IPS-20b (cell line): Measurements from ENCODE around the gene FAM170B.
A peak's percentile ranks its signal among the peaks of the same experiment; 100 is the strongest.

Source experiments
- H3K27ac ChIP-seq: one replicate; pipeline ENCODE4 v1.5.1; 2013; ENCODE audit warnings: low read length
- H3K27me3 ChIP-seq: 2 replicates; pipeline ENCODE4 v1.6.1; 2013; ENCODE audit warnings: mild to moderate bottlenecking, low read length, inconsistent platforms; ENCODE audit not compliant: insufficient read depth
- H3K36me3 ChIP-seq: 2 replicates; pipeline ENCODE4 v1.6.1; 2013; ENCODE audit warnings: low read depth, mild to moderate bottlenecking, inconsistent platforms, low read length, moderate library complexity; ENCODE audit not compliant: insufficient read depth
- H3K4me1 ChIP-seq: 2 replicates; pipeline ENCODE4 v1.6.1; 2013; ENCODE audit warnings: mild to moderate bottlenecking, control low read depth, inconsistent platforms, low read length, moderate library complexity; ENCODE audit not compliant: insufficient read depth
- H3K4me3 ChIP-seq: 2 replicates; pipeline ENCODE4 v1.5.1; 2013; ENCODE audit warnings: mild to moderate bottlenecking, low read length, inconsistent platforms
- H3K9ac ChIP-seq: 2 replicates; pipeline ENCODE4 v1.6.1; 2013; ENCODE audit warnings: low read depth, mild to moderate bottlenecking, inconsistent platforms, low read length, moderate library complexity
- H3K9me3 ChIP-seq: 2 replicates; pipeline ENCODE4 v1.6.1; 2013; ENCODE audit warnings: mild to moderate bottlenecking, low read depth, low read length, inconsistent platforms; ENCODE audit not compliant: insufficient read depth

FAM170B gene

GRCh38 chr10:49116509-49117375 lies 17.1 kb downstream of the FAM170B start:
- Histone ChIP-seq H3K27me3 (peaks cover 44% of the 10 kb centered on the region), H3K9me3 (no peaks in the 10 kb centered on the region), H3K4me3 (no peak overlapping the region), H3K36me3 (no peaks in the 10 kb centered on the region), H3K27ac (no peak overlapping the region), H3K4me1 (peaks cover 7% of the 10 kb centered on the region; the same call in 1 of the 2 replicates), H3K9ac (no peak overlapping the region)

- Histone ChIP-seq H3K4me1 (peaks cover 7% of the 10 kb centered on the region; the same call in 1 of the 2 replicates), H3K36me3 (no peaks in the 10 kb centered on the region), H3K27ac (no peak overlapping the region), H3K9ac (no peak overlapping the region), H3K9me3 (no peaks in the 10 kb centered on the region), H3K27me3 (peaks cover 44% of the 10 kb centered on the region), H3K4me3 (peak overlapping the region; percentile 49; the same call in 1 of the 2 replicates)
Measured at GRCh38 chr10:49115796-49116508, 17.9 kb downstream of the FAM170B start.

- H3K27me3 ChIP-seq = peaks cover 44% of the 10 kb centered on the region
- H3K9ac ChIP-seq = peak within 1 kb of the TSS; percentile 66; the same call in 1 of the 2 replicates
- no peak within 1 kb of the TSS for H3K27ac ChIP-seq
- H3K9me3 ChIP-seq = no peaks in the 10 kb centered on the region
- H3K4me1 ChIP-seq = peaks cover 7% of the 10 kb centered on the region
- no peaks in the 10 kb centered on the region for H3K36me3 ChIP-seq
- H3K4me3 ChIP-seq = peak within 1 kb of the TSS; percentile 79
Measured at GRCh38 chr10:49115015-49115795, 18.6 kb downstream of the FAM170B start, which contains the start of gene VSTM4. Gene VSTM4 (minus strand): TSS chr10:49115522. CDS start chr10:49115485, 37 bp downstream.

GRCh38 chr10:49114718-49115014 lies 19.2 kb downstream of the FAM170B start:
- Histone ChIP-seq H3K4me3 (peak overlapping the region; percentile 79), H3K4me1 (peaks cover 1% of the 10 kb centered on the region), H3K36me3 (no peaks in the 10 kb centered on the region), H3K9me3 (no peaks in the 10 kb centered on the region), H3K27me3 (peaks cover 44% of the 10 kb centered on the region), H3K9ac (peak overlapping the region; percentile 66; the same call in 1 of the 2 replicates), H3K27ac (no peak overlapping the region)

GRCh38 chr10:49113741-49114141 lies 20.1 kb downstream of the FAM170B start:
- H3K27me3 ChIP-seq = peaks cover 44% of the 10 kb centered on the region
- no peak overlapping the region for H3K4me3 ChIP-seq
- H3K4me1 ChIP-seq = no peaks in the 10 kb centered on the region; the same call in 1 of the 2 replicates
- no peak overlapping the region for H3K9ac ChIP-seq
- no peak overlapping the region for H3K27ac ChIP-seq
- H3K9me3 ChIP-seq = no peaks in the 10 kb centered on the region
- no peaks in the 10 kb centered on the region for H3K36me3 ChIP-seq

GRCh38 chr10:49112851-49113250 lies 21.0 kb downstream of the FAM170B start:
- H3K36me3 ChIP-seq = no peaks in the 10 kb centered on the region
- H3K27me3 ChIP-seq = peaks cover 37% of the 10 kb centered on the region
- no peaks in the 10 kb centered on the region; the same call in 1 of the 2 replicates for H3K4me1 ChIP-seq
- no peaks in the 10 kb centered on the region for H3K9me3 ChIP-seq
- H3K27ac ChIP-seq = no peak overlapping the region
- no peak overlapping the region for H3K9ac ChIP-seq
- H3K4me3 ChIP-seq = no peak overlapping the region

- Histone ChIP-seq H3K27me3 (peaks cover 34% of the 10 kb centered on the region), H3K9ac (no peak overlapping the region), H3K4me3 (no peak overlapping the region), H3K9me3 (no peaks in the 10 kb centered on the region), H3K4me1 (no peaks in the 10 kb centered on the region; the same call in 1 of the 2 replicates), H3K36me3 (no peaks in the 10 kb centered on the region), H3K27ac (no peak overlapping the region)
Measured at GRCh38 chr10:49112098-49112497, 21.7 kb downstream of the FAM170B start.

GRCh38 chr10:49111320-49111698 lies 22.5 kb downstream of the FAM170B start:
- no peak overlapping the region for H3K27ac ChIP-seq
- H3K36me3 ChIP-seq = no peaks in the 10 kb centered on the region
- H3K4me1 ChIP-seq = no peaks in the 10 kb centered on the region; the same call in 1 of the 2 replicates
- no peaks in the 10 kb centered on the region for H3K9me3 ChIP-seq
- H3K9ac ChIP-seq = no peak overlapping the region
- no peak overlapping the region for H3K4me3 ChIP-seq
- peaks cover 26% of the 10 kb centered on the region for H3K27me3 ChIP-seq

GRCh38 chr10:49110684-49111319 lies 23.0 kb downstream of the FAM170B start:
- Histone ChIP-seq H3K27me3 (peaks cover 21% of the 10 kb centered on the region), H3K4me3 (no peak overlapping the region), H3K9ac (no peak overlapping the region)

GRCh38 chr10:49109669-49110340 lies 24.0 kb downstream of the FAM170B start:
- H3K27ac ChIP-seq = no peak overlapping the region
- H3K36me3 ChIP-seq = no peaks in the 10 kb centered on the region
- H3K4me1 ChIP-seq = no peaks in the 10 kb centered on the region; the same call in 1 of the 2 replicates
- no peak overlapping the region for H3K4me3 ChIP-seq
- no peaks in the 10 kb centered on the region for H3K9me3 ChIP-seq
- peaks cover 18% of the 10 kb centered on the region for H3K27me3 ChIP-seq
- H3K9ac ChIP-seq = no peak overlapping the region

More at GRCh38 chr10:49110684-49111319, 23.0 kb downstream of the FAM170B start:
- Histone ChIP-seq H3K4me1 (no peaks in the 10 kb centered on the region; the same call in 1 of the 2 replicates), H3K27ac (no peak overlapping the region), H3K36me3 (no peaks in the 10 kb centered on the region), H3K9me3 (no peaks in the 10 kb centered on the region)
